UCSD-AML1 (cell line): Measurements from ENCODE around the gene HOOK1.
"Not testable (repeated sequence)": the region's sequence is repeated elsewhere in the genome, so short reads cannot be mapped to it uniquely, and the experiment has no call there.

Experiments
- DNase-seq: peaks from one replicate; lab custom pipeline; 2025; ENCODE audit not compliant: unreplicated experiment; lab: John Stamatoyannopoulos, UW

The HOOK1 gene

GRCh38 chr1:59885160-59885832 lies 70.5 kb downstream of the HOOK1 start:
- DNase-seq: no peak

DNA sequence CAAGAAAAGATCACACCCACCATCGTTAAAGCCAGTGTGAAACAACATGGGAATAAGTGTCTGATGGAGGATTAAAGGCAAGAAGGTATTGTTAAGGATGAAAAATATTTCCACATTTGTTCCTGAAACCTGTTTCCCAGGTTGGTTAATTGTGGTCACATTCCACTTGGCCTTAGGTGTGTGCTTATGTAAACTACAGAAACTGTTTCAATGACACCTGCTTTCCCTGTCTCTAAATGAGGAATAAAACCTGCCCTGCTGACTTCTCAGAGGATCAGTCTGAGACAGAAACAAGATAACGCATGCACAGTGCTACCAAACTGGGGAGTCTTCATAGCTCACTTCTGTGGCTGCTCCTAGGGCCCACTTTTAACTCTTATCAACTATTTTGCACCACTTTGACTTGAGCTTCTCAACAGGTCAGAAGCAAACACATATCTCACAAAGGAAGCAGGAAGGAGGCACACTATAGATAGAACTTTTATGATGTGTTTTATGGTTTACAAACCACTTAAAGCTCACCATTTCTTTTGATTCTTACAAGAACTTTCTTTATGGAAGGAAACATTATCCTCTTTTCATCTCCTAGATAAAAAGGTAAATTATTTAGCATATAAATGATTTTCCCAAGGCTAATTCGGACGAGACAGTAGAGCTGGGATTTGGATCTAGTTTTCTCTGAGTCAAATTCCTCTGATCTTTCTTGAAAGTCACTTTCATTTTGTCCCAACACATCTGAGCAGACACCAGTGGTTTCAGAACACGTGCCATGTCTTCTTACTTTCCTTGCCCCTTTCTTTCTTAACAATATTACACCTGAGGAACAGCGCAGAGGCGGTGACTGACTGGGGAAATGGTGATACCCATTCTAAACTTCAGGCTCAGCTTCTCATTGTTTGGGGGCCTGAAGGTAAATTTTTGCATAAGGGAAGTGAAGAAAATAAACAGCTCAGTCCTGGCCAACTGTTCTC lies 78.4 kb downstream of the HOOK1 start:
- DNase-seq: no peak

- no peak for DNase-seq
These were observed 82.4 kb downstream of the HOOK1 start for GRCh38 chr1:59897165-59897564.

DNA sequence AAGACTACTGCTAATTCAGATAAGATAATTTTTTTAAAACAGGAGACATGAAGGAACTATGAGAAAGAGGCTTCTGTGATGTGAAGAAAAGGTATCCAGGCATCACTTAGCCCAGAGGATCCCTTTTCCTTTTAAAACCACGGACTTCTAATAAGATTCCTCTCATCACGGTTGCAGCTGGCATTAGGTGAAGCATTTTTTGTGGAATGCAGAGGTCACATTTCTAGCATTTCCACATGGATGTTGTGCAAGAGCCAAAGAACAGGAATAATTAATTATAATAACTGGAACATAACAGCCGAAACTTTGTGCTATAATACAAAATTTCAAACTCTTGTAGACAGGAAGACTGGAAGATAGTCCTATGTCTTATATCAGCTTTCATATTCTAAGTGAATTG lies 84.2 kb downstream of the HOOK1 start:
- DNase-seq: no peak

DNA sequence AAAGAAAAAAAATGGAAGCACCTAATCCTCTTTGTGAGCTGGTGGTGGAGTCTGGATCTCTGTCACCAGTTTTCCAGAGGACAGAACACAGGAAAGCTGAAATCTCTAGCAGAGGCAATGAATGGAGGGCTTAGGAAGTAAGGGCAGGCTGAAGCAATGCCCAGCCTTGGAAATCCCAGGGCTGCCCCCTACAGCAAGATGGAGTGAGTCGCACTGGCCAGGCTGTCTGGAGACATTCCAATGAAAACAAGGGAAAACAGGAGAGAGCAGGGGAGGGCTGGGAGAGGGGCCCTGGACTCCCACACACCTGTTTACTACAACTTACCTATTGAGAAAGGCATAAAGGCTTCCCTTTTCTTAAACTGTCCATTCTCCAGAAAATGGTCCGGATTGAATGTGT lies 85.9 kb downstream of the HOOK1 start:
- no peak for DNase-seq

GRCh38 chr1:59901770-59902388 lies 87.1 kb downstream of the HOOK1 start:
- no peak for DNase-seq

GRCh38 chr1:59903141-59903754 lies 88.5 kb downstream of the HOOK1 start:
- DNase-seq: no peak

DNA sequence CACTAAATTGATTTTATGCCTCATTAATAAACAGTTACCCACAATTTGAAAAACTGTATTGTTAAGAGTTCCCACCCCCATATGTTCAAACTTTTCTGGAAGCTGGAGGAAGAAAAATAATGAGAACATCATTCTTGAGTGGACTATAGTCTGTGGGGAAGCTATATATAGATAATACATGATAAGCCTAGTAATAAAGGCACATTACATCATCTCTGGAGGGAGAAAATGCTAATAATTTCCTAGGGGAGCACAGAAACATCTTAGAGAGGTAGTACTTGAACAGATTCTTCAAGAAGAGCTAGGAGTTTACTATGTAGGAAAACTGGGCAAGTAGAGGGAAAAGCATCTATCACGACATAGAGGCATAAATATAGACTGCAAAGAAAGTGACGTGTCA lies 92.2 kb downstream of the HOOK1 start:
- no peak for DNase-seq

DNA sequence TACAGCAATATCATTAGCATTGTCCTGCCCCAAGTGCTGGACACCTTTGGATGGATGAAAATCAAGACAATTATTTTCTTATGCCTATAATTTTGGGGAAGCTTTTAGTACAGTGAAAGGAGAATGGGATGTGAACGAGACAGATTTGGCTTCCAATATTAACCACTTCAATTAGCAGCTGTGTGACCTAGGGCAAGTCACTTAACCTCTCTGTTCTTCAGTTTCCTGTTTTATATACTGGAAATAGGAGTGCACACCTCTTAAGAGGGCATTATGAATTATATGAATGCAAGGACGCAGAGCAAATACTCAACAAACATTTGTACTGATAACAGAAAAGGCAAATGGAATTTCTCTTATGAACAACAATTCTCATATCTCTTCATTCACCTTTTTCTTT lies 93.3 kb downstream of the HOOK1 start:
- DNase-seq: no peak

DNA sequence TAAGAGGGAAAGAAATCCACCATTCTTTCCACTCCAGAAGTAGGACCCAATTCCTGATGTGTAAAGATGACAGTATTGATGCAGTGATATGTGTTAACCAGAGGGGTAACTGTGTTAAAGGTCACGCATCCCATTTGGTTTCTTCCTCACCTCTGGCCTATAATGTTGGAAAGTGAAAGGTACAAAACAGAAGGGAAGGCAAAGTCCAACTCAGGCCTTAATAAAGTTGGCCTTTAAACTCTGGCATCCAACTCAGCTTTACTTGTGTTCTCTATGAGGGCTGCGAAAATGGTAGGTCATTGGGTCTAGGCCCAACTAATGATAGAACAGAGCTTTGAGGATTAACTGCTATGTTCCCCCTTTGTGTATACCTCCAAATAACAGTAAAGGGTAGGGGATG lies 93.9 kb downstream of the HOOK1 start:
- no peak for DNase-seq

GRCh38 chr1:59914791-59915286 lies 100.1 kb downstream of the HOOK1 start:
- not testable (repeated sequence) for DNase-seq

GRCh38 chr1:59915516-59915915 lies 100.8 kb downstream of the HOOK1 start:
- no peak for DNase-seq

- no peak for DNase-seq
These were observed 102.5 kb downstream of the HOOK1 start for GRCh38 chr1:59917026-59917784.

GRCh38 chr1:59917785-59918180 lies 103.0 kb downstream of the HOOK1 start:
- DNase-seq: no peak

- DNase-seq: no peak
These were observed 105.0 kb downstream of the HOOK1 start for GRCh38 chr1:59919746-59920145.

GRCh38 chr1:59921258-59921899 lies 106.6 kb downstream of the HOOK1 start:
- DNase-seq: not testable (repeated sequence)

DNA sequence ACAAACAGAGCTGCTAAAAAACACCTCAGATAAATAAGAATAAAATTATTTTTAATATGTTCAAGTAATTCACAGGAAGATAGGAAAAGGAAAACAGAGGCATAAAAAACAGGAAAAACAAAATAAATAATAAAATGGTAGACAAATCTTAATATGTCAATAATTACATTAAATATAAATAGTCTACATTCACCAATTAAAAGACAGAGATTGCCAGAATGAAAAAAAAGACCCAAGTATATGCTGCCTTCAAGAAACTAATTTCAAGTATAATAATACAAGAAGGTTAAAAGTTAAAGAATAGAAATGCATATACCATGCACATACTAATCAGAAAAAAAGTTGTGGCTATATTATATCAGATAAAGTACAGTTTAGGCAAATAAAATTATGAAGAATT lies 109.9 kb downstream of the HOOK1 start:
- no peak for DNase-seq
